K562 (cell line): ENCODE results near the gene JUNB. TPM values are rescaled to one million over a fixed set of nuclear protein-coding genes. Genes with fewer than 3 reads are reported as not detected.

ENCODE experiments used
- ZNF134 ChIP-seq: fragments of 250-450 bp; sonication (Bioruptor Pico); conservative IDR thresholded peaks from 2 replicates; pipeline ENCODE4 v1.4.0; 2020
- ZNF282 ChIP-seq: sonication (generic); formaldehyde crosslinking; IDR thresholded peaks from 2 replicates; pipeline ENCODE4 v1.8.1; 2023; ENCODE audit warnings: missing genetic modification reagents
- polyA plus RNA-seq, 8 experiments: library from polyadenylated mRNA; depleted of rRNA in 4 of 8; stranded (reverse) in 5 of 8; unstranded in 3 of 8; fragments of >200 nt; fragmentation: Nextera tagmentation in 2 of 8; fragmentation: Illumina TruSeq in 1 of 8; extraction: Ambion mirVana in 2 of 8; extraction: Trizol in 1 of 8; gene quantifications; 2 replicates each; pipeline versions ENCODE4 v1.2.1 to v1.2.3, GENCODE V29; 2011 to 2014; ENCODE audit warnings: inconsistent platforms in 1 of 8, missing spikeins in 1 of 8
- total RNA-seq, 7 experiments: library from RNA; depleted of rRNA in 6 of 7; stranded (reverse); fragments of >200 nt in 6 of 7; fragmentation: Illumina TruSeq in 2 of 7; extraction: Trizol in 2 of 7; gene quantifications; 2 replicates each; pipeline versions ENCODE4 v1.2.1 to v1.2.3, GENCODE V29; 2011 to 2021; ENCODE audit warnings: low replicate concordance in 1 of 7
- TF ChIP-seq, protein P1 (sequence below): sonication (generic); formaldehyde crosslinking; IDR thresholded peaks from 2 replicates; pipeline ENCODE4 v1.8.0; 2022; ENCODE audit warnings: missing genetic modification reagents, mild to moderate bottlenecking, borderline replicate concordance
- TF ChIP-seq, protein P2 (sequence below), 2 experiments: fragments of 450-650 bp; IDR thresholded peaks; 2 replicates each; pipeline ENCODE4 v1.6.1; 2016; ENCODE audit warnings: mild to moderate bottlenecking in 2 of 2, borderline replicate concordance in 1 of 2, low read depth in 1 of 2, moderate library complexity in 1 of 2
- TF ChIP-seq, protein P3 (sequence below): fragments of 450-650 bp; IDR thresholded peaks from 2 replicates; pipeline ENCODE4 v1.6.1; 2016; ENCODE audit warnings: low read depth, mild to moderate bottlenecking, moderate library complexity
- TF ChIP-seq, protein P4 (sequence below): fragments of 150-350 bp; IDR thresholded peaks from 2 replicates; pipeline ENCODE4 v1.6.1; 2014; ENCODE audit warnings: low read depth, mild to moderate bottlenecking, low read length, borderline replicate concordance
- TF ChIP-seq, protein P5 (sequence below): sonication (generic); formaldehyde crosslinking; IDR thresholded peaks from 2 replicates; pipeline ENCODE4 v1.8.1; 2022; ENCODE audit warnings: missing genetic modification reagents

The JUNB gene
- total and polyA plus RNA-seq, 9 of the 15 experiments (the other 6 are each of a cell fraction or from before 2014, with no cell fraction given): 0.23 to 88.1 (median 13.1) TPM

DNA sequence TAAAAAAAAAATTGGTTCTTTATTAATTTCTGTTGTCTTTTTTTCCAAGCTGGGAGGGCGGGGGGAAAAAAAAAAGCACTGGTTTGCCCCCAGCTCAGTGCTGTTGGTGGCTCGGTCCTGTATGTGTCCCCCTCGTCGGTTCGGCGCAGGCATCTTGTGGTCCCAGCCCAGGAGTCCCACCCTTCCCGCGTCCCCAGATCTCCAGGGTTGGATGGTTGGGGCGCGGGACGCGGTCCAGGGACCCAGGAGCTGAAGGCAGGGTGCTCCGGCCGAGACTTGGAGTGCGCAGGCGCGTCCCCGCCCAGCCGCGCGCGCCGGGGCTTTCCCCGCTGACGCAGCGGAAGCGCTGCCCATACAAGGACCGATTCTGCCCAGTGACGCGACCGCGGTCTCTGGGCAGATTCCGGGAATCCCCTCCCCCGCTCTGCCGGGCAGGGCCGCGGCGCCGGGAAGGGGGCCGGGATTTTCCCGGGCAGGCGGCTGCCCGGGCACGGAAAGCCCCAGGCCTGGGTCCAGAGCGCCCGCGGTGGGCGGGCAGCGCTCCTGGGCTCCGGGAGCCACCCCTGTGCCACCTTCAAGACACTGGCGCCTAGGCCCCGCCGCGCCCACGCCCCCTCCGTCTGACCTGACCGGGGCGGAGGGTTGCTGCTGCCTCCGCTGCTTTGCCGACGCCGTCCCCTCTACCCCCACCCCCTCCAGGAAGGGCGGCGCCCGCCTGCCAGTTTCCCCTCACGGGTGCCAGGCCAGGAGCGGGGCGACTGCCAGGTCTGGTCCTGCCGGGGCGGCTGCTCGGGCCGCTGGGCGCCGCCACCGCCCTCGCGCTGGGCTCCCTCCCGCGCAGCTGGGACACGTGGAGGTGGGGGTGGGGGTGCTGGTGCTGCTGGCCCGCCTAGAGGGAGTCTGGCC, 2.3 kb downstream of the JUNB start (continued):
- TF ChIP-seq, protein P1, sequence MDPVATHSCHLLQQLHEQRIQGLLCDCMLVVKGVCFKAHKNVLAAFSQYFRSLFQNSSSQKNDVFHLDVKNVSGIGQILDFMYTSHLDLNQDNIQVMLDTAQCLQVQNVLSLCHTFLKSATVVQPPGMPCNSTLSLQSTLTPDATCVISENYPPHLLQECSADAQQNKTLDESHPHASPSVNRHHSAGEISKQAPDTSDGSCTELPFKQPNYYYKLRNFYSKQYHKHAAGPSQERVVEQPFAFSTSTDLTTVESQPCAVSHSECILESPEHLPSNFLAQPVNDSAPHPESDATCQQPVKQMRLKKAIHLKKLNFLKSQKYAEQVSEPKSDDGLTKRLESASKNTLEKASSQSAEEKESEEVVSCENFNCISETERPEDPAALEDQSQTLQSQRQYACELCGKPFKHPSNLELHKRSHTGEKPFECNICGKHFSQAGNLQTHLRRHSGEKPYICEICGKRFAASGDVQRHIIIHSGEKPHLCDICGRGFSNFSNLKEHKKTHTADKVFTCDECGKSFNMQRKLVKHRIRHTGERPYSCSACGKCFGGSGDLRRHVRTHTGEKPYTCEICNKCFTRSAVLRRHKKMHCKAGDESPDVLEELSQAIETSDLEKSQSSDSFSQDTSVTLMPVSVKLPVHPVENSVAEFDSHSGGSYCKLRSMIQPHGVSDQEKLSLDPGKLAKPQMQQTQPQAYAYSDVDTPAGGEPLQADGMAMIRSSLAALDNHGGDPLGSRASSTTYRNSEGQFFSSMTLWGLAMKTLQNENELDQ: no peak
- no peak; the same call in 1 of the 2 replicates for TF ChIP-seq ZNF282
- TF ChIP-seq ZNF134 (CRISPR knock-in tag): no peak
- TF ChIP-seq, protein P2, sequence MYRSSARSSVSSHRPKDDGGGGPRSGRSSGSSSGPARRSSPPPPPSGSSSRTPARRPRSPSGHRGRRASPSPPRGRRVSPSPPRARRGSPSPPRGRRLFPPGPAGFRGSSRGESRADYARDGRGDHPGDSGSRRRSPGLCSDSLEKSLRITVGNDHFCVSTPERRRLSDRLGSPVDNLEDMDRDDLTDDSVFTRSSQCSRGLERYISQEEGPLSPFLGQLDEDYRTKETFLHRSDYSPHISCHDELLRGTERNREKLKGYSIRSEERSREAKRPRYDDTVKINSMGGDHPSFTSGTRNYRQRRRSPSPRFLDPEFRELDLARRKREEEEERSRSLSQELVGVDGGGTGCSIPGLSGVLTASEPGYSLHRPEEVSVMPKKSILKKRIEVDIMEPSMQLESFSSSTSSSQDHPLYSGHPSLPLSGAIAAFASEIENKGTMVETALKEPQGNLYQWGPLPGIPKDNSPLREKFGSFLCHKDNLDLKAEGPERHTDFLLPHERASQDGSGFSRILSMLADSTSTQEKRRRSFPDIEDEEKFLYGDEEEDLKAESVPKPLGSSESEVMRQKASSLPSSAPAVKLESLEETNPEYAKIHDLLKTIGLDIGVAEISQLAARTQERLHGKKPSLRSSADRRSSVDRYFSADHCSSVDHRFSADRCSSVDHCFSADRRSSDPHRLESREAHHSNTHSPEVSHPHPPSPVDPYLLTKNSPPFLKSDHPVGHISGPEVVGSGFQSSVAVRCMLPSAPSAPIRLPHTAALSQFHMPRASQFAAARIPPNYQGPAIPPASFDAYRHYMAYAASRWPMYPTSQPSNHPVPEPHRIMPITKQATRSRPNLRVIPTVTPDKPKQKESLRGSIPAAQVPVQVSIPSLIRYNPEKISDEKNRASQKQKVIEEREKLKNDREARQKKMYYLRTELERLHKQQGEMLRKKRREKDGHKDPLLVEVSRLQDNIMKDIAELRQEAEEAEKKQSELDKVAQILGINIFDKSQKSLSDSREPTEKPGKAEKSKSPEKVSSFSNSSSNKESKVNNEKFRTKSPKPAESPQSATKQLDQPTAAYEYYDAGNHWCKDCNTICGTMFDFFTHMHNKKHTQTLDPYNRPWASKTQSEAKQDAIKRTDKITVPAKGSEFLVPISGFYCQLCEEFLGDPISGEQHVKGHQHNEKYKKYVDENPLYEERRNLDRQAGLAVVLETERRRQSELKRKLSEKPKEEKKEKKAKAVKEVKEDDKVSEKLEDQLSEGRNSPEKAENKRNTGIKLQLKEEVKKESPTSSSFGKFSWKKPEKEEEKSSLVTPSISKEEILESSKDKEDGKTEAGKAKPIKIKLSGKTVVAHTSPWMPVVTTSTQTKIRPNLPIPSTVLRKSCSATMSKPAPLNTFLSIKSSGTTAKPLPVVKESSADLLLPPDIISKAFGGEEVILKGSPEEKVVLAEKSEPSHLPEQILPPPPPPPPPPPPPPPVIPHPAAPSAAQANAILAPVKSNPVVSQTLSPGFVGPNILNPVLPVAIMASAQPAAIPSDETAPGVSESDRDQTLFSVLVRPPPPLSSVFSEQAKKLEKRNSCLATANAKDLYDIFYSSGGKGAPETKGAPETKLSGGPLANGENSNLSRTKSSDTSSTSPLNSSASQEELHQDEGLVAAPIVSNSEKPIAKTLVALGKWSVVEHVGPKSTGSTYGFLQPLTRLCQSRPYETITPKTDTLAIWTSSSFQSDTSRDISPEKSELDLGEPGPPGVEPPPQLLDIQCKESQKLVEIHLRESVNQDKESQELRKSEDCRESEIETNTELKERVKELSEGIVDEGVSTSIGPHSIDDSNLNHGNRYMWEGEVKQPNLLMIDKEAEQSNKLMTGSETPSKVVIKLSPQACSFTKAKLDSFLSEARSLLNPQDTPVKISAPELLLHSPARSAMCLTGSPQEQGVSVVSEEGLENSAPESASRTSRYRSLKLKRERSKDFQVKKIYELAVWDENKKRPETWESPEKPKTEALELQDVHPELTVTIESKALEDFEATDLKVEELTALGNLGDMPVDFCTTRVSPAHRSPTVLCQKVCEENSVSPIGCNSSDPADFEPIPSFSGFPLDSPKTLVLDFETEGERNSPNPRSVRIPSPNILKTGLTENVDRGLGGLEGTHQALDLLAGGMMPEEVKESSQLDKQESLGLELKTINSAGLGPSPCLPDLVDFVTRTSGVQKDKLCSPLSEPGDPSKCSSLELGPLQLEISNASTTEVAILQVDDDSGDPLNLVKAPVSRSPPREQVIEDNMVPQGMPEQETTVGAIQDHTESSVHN (IDR thresholded peaks at IDR 0.05; ENCODE audit: borderline replicate concordance in 1 of 2, low read depth in 1 of 2): no peak
- TF ChIP-seq, protein P3, sequence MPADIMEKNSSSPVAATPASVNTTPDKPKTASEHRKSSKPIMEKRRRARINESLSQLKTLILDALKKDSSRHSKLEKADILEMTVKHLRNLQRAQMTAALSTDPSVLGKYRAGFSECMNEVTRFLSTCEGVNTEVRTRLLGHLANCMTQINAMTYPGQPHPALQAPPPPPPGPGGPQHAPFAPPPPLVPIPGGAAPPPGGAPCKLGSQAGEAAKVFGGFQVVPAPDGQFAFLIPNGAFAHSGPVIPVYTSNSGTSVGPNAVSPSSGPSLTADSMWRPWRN: no peak
- TF ChIP-seq, protein P4, sequence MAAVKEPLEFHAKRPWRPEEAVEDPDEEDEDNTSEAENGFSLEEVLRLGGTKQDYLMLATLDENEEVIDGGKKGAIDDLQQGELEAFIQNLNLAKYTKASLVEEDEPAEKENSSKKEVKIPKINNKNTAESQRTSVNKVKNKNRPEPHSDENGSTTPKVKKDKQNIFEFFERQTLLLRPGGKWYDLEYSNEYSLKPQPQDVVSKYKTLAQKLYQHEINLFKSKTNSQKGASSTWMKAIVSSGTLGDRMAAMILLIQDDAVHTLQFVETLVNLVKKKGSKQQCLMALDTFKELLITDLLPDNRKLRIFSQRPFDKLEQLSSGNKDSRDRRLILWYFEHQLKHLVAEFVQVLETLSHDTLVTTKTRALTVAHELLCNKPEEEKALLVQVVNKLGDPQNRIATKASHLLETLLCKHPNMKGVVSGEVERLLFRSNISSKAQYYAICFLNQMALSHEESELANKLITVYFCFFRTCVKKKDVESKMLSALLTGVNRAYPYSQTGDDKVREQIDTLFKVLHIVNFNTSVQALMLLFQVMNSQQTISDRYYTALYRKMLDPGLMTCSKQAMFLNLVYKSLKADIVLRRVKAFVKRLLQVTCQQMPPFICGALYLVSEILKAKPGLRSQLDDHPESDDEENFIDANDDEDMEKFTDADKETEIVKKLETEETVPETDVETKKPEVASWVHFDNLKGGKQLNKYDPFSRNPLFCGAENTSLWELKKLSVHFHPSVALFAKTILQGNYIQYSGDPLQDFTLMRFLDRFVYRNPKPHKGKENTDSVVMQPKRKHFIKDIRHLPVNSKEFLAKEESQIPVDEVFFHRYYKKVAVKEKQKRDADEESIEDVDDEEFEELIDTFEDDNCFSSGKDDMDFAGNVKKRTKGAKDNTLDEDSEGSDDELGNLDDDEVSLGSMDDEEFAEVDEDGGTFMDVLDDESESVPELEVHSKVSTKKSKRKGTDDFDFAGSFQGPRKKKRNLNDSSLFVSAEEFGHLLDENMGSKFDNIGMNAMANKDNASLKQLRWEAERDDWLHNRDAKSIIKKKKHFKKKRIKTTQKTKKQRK: no peak
- TF ChIP-seq, protein P5, sequence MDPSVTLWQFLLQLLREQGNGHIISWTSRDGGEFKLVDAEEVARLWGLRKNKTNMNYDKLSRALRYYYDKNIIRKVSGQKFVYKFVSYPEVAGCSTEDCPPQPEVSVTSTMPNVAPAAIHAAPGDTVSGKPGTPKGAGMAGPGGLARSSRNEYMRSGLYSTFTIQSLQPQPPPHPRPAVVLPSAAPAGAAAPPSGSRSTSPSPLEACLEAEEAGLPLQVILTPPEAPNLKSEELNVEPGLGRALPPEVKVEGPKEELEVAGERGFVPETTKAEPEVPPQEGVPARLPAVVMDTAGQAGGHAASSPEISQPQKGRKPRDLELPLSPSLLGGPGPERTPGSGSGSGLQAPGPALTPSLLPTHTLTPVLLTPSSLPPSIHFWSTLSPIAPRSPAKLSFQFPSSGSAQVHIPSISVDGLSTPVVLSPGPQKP: peak; percentile 100
